ENCODE measurements around the gene SLC22A24.
"Not testable (repeated sequence)": the region's sequence is repeated elsewhere in the genome, so short reads cannot be mapped to it uniquely, and the experiment has no call there.

The SLC22A24 gene, protein sequence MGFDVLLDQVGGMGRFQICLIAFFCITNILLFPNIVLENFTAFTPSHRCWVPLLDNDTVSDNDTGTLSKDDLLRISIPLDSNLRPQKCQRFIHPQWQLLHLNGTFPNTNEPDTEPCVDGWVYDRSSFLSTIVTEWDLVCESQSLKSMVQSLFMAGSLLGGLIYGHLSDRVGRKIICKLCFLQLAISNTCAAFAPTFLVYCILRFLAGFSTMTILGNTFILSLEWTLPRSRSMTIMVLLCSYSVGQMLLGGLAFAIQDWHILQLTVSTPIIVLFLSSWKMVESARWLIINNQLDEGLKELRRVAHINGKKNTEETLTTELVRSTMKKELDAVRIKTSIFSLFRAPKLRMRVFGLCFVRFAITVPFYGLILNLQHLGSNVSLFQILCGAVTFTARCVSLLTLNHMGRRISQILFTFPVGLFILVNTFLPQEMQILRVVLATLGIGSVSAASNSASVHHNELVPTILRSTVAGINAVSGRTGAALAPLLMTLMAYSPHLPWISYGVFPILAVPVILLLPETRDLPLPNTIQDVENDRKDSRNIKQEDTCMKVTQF

DNA sequence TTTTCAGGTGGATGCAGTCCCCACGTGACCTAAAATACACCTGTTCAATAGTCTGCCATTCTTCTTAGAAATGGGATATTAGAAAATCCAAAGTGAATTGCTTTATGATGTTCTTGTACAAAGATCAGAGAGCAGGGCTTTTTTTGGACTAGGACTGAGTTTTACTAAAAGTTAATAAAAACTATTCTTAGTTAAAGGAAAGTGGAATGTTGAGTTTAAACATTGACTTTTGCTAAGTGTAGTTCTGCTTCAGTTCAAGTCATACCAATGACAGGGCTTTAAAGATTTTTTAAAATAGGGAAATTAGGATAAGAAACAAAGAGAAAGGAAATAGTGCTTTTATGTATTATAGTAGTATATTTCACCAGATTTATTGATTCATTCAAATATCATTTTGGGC, at the start of gene SLC22A24:
SLC22A24 (minus strand) TSS at position 101 of the 400 bp plus-strand sequence. CDS start 442 bp downstream, outside the sequence.
- no peak for DNase-seq (ENCODE audit: low read depth in 2 of 2)

DNA sequence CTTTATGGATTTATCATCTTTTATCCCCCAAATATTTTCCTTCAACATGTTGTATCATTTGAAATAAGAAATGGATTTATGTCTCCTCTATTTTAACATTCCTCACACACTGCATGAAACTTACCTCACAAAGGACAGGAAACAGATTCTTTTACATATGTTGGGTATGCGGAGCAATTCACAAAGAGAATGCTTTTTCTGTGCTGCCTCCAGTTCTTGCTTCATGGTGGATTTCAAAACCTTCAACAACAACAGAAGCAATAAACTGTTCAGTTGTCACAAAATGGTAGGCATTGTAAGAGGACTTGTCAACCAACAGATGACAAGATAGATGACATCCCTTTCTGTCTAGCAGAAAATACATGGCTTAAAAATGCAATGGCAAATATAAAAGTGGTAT, 36.5 kb upstream of the SLC22A24 start:
- DNase-seq (ENCODE audit: low read depth in 2 of 2) = no peak

DNA sequence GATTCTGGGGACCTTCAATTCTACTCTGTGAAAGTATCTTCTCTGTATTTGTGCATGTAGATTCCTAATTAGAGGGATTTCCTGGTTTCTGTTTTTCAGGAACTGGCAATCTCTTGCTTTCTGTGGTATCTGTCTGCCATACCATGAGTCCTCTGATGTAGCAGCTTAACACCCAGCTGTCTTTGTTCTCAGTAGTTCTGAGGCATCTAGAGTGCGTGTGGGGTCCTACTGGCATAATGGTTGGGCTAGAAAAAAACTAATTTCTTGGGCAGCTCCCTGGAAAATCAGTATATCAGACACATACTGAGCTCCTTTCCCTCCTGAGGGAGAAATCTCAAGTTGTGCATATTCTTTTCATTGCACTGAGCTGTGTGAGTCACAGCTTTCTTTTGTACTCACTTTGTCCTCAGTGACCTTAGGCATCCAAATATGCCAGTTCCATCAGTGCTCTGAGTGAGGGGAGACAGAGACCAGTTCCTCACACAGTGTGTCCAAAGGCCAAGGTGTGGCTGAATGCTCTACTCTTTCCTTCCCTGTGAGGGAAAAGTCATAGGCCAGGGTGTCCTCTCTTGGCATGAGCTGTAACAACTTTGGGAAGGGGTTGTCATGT, 35.5 kb upstream of the SLC22A24 start:
- no peak for DNase-seq (ENCODE audit: low read depth in 2 of 2)

DNA sequence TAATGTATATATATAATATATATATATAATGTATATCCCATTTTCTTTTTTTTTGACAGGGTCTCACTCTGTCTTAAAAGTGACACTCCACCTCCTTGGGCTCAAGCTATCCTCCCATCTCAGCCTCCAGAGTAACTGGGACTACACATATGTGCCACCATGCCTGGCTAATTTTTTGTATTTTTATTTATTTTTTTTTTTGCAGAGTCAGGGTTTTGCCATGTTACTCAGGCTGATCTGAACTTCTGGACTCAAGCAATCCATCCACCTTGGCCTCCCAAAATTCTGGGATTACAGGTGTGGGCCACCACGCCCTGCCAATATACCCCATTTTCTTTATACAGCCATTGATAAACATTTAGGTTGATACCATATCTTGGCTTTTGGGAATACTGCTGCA, 33.9 kb upstream of the SLC22A24 start:
- DNase-seq (ENCODE audit: low read depth in 2 of 2) = no peak

DNA sequence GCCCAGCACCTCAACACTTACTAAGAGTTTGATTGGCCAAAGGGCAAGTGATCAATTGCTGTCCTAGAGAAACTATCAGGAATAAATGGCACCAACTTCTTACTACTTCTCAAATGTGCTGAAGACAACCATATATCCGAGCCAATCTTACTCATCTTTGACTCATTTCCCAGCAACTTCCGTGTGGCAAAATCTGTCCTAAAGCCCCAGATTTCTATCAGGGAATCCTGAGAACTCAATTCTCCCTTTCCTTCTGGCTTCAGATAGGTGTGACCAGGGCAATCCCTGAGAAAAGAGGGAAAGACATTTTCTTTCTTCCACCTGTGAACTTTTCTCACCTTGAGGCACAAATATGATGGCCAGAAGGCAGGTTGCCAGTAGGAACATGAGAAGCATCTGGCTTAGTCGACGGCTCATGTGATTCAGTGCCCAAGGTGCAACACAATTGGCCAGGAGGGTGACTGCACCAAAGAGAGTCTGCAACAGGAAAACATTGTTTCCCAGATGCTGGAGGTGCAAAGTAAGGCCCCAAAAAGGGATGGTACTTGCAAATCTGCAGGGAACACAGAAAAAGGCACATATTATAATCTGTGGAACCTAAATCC, 21.8 kb upstream of the SLC22A24 start:
- no peak for DNase-seq (ENCODE audit: low read depth in 2 of 2)

DNA sequence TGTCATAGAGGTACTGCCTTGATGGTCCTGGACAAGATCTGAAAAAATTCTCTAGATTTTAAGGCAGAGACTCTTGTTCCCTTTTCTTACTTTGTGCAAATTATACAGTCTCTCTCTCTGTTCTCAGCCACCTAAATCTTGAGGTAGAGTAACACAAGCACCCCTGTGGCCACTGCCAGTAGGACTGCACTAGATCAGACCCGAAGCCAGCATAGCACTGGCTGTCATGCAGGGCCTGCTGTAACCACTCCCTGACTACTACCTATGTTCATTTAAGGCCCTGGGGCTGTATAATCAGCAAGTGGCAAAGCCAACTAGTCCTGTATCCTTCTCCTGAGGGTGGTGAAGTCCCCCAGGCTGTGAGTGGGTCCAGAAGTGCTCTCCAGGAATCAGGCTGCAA, 11.8 kb upstream of the SLC22A24 start:
- no peak for DNase-seq (ENCODE audit: low read depth in 2 of 2)

DNA sequence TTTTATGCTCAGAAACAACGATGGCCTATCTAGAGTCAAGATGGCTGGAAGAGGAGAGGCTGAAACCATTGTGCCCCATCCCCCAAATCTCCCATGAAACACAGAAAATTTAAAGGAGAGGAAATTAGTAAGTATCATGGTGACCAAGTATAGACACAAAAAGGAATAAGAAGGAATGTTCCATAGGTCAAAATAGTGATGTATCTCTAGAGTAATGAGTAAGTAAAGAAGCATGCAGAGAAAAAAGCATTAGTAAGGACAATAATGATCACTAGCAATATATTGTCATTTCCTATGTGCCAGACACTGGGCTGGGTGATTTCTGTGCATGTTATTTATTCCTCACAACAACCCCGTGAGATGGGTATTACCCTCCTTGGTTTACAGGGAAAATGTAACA, 2.6 kb upstream of the SLC22A24 start:
- no peak for DNase-seq (ENCODE audit: low read depth in 2 of 2)

DNA sequence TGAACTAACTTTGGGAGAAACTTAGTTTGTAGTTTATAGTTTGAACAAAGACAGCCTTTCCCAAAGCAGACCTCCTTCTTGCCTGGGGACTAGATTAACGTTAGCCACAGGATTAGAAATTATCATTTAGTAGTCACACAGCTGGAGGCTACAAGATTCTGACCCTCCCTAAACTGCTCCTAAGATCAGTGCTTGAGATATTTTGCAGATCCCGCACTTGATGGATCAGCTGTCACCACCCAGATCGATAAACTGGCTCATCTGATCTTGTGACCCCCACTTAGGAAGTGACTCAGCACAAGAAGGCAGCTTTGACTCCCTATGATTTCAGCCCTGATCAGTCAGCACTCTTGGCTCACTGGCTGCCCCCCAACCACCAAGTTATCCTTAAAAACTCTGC, 1.6 kb downstream of the SLC22A24 start:
- DNase-seq (ENCODE audit: low read depth in 2 of 2) = no peak

DNA sequence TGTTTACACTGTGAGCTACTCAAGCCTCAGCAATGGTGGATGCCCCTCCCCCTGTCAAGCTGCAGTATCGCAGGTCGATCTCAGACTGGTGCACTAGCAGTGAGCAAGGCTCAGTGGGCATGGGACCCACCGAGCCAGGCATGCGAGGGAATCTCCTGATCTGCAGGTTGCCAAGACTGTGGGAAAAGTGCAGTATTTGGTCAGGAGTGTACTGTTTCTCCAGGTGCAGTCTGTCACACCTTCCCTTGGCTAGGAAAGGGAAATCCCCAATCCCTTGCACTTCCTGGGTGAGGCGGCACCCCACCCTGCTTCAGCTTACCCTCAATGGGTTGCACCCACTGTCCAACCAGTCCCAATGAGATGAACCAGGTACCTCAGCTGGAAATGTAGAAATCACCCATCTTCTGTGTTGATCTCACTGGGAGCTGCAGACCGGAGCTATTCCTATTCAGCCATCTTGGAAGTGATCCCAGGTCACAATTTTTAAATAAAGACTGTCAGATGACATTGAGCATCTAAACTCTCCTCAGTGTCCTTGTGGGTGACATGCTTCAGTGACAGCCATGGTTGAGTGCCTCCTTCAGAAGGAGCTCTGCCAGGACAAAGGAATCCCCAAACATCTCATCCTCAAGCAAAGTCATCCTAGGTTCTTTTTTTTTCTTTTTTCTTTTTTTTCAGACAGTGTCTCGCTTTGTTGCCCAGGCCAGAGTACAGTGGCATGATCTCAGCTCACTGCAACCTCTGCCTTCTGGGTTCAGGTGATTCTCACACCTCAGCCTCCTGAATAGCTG, 10.8 kb downstream of the SLC22A24 start:
- no peak for DNase-seq (ENCODE audit: low read depth in 2 of 2)

DNA sequence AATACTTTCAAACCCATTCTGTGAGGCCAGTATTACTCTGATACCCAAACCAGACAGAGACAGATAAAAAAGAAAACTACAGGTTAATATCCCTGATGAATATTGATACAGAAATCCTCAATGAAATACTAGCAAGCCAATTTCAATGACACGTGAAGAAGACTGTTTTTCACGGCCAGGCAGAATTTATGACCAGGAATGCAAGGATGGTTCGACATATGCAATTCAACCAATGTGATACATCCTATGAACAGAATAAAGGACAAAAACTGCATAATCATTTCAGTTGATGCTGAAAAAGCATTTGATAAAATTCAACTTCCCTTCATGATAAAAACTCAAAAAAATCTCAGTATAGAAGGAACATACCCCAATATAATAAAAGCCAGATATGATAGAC, 44.5 kb downstream of the SLC22A24 start:
- DNase-seq (ENCODE audit: low read depth in 2 of 2) = no peak

DNA sequence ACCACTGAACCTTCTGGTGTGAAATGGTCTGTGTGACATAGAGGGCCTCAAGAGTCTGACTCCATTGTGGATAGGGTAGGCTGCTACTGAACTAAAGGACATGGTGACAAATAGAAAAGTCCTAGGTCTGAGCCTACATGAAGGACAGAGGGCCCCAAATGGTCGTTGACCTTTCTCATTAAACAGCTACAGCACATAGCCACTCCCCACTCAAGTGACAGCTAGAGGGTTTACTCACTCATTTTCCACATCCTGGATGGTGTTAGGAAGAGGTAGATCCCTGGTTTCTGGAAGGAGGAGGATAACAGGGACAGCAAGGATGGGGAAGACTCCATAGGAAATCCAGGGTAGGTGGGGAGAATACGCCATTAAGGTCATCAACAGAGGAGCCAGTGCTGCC, 63.3 kb downstream of the SLC22A24 start:
- no peak for DNase-seq (ENCODE audit: low read depth in 2 of 2)

DNA sequence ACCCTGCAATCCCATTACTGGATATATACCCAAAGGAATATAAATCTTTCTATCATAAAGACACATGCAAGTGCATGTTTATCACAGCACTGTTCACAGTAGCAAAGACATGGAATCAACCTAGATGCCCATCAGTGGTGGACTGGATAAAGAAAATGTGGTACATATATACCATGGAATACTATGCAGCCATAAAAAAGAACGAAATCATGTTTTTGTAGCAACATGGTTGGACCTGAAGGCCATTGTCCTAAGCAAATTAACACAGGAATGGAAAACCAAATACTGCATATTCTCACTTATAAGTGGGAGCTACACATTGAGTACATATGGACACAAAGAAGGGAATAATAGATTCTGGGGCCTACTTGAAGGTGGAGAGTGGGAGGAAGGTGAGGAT, 97.8 kb downstream of the SLC22A24 start:
- DNase-seq (ENCODE audit: low read depth in 2 of 2) = not testable (repeated sequence)

DNA sequence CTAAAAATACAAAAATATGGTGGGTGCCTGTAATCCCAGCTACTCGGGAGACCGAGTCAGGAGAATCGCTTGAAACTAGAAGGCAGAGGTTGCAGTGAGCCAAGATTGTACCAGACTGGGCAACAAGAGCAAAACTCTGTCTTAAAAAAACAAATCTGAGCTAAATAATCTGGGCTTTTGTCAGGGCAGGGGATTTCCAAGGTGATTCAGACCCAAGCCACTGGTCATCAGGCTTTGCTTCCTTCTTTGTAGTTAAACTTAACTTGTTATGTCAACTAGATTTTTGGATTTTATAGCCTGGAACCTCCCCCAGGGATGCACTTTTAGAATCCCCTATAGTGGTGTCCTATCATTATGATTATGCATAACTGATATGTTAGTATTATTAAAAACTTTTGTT, 101.4 kb downstream of the SLC22A24 start:
- no peak for DNase-seq (ENCODE audit: low read depth in 2 of 2)

DNA sequence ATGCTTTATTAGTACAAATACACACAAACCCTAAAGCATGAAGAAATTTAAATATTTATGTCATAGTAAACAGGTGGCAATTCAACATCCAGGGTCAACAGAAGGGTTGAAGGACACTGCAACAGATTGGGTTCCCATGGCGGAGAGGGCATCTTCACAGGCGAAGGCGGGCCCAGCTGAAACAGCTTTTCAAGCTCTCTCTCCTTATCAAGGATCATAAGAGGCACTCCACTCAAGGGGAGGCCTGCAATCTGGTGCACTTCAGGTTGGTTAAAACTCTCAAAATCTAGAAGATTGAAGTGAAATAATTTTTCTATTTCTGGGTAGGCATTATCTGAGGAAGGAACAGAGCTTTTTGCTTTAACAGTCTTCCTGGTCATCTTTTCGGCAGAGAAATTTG, 111.6 kb downstream of the SLC22A24 start:
- DNase-seq (ENCODE audit: low read depth in 2 of 2) = no peak
